K562 (cell line): Measurements from ENCODE around the gene ALKBH8. TPM values are rescaled to one million over a fixed set of nuclear protein-coding genes. Genes with fewer than 3 reads are reported as not detected.

Experiments used
- ATAC-seq: fragments of 200-7000 bp; cut with Tn5 transposase; 3 replicates; pipeline ENCODE4 v1.9.1; 2020; ENCODE audit warnings: moderate library complexity
- BruUV-seq: library from RNA; stranded (reverse); fragments of 400-500 nt; replicated peaks from 2 replicates; lab custom pipeline; 2021; lab: Mats Ljungman, UMichigan
- CTCF ChIA-PET: fragments of 300-600 bp; formaldehyde crosslinking; extraction: SDS; loops from one replicate; lab custom pipeline; 2021; ENCODE audit warnings: low intra/inter-chr PET ratio; lab: Yijun Ruan, JAX
- POLR2A ChIA-PET: fragments of 300-600, 350-650 bp; sonication (Branson Sonifier 250); formaldehyde crosslinking; extraction: SDS; loops from one replicate; lab custom pipeline; 2021; ENCODE audit warnings: antibody characterized with exemption, inconsistent platforms; lab: Yijun Ruan, JAX
- DNase-seq, 4 experiments: peaks; one replicate each; pipeline versions ENCODE4 v3.0.0 to v3.0.0-alpha.2; 2011 to 2018; ENCODE audit warnings: low spot score in 3 of 4, mixed read lengths in 3 of 4; ENCODE audit errors: extremely low read depth in 1 of 4
- FAIRE-seq: peaks from 2 replicates; lab custom pipeline; 2011; peaks lifted over from hg19 to GRCh38; lab: Jason Lieb, UNC
- H2AFZ ChIP-seq: 2 replicates; pipeline ENCODE4 v1.6.0; 2011; ENCODE audit warnings: low read depth, low read length, control low read depth, inconsistent platforms
- H3K27ac ChIP-seq: fragments of 200-600 bp; 3 replicates; pipeline ENCODE4 v1.8.0; 2011; ENCODE audit warnings: low read depth, mild to moderate bottlenecking, control low read depth, inconsistent platforms, low read length, moderate library complexity, mixed read lengths; ENCODE audit errors: extremely low read depth
- H3K27me3 ChIP-seq, 2 experiments: fragments of 300-600 bp in 1 of 2; 2 replicates in 1 of 2; 3 replicates in 1 of 2; pipeline versions ENCODE4 v1.6.0 to v1.8.0; 2011; ENCODE audit warnings: inconsistent platforms in 2 of 2, low read length in 2 of 2, mild to moderate bottlenecking in 1 of 2, mixed read lengths in 1 of 2, moderate library complexity in 1 of 2; ENCODE audit not compliant: control insufficient read depth in 2 of 2, insufficient read depth in 2 of 2
- H3K36me3 ChIP-seq: fragments of 300-600 bp; 3 replicates; pipeline ENCODE4 v1.8.0; 2011; ENCODE audit warnings: mild to moderate bottlenecking, low read length, inconsistent platforms; ENCODE audit not compliant: control insufficient read depth, insufficient read depth
- H3K4me1 ChIP-seq, 2 experiments: fragments of 200-600 bp in 1 of 2; replicated peaks in 1 of 2; 2 replicates in 1 of 2; 3 replicates in 1 of 2; pipeline versions ENCODE4 v1.5.1 to v1.8.0; 2011; ENCODE audit warnings: inconsistent platforms in 2 of 2, low read length in 2 of 2, mild to moderate bottlenecking in 1 of 2, mixed read lengths in 1 of 2, moderate library complexity in 1 of 2; ENCODE audit not compliant: control insufficient read depth in 2 of 2, insufficient read depth in 2 of 2
- H3K4me2 ChIP-seq: 2 replicates; pipeline ENCODE4 v1.6.1; 2011; ENCODE audit warnings: low read length, control low read depth, inconsistent platforms, mixed read lengths; ENCODE audit not compliant: insufficient read depth
- H3K4me3 ChIP-seq: fragments of 200-600 bp; sonication (generic), shearing (Covaris generic); 2 replicates; pipeline ENCODE4 v1.5.1; 2016; ENCODE audit warnings: control low read depth, inconsistent platforms
- H3K79me2 ChIP-seq: fragments of 200-600 bp; 3 replicates; pipeline ENCODE4 v1.8.0; 2011; ENCODE audit warnings: low read length, inconsistent platforms; ENCODE audit not compliant: control insufficient read depth, insufficient read depth
- H3K9ac ChIP-seq, 2 experiments: 2 replicates each; pipeline versions ENCODE4 v1.6.0 to v1.6.1; 2011; ENCODE audit warnings: low read depth in 2 of 2, low read length in 2 of 2, control low read depth in 1 of 2, inconsistent platforms in 1 of 2, mild to moderate bottlenecking in 1 of 2, mixed read lengths in 1 of 2; ENCODE audit not compliant: insufficient read depth in 1 of 2
- H3K9me1 ChIP-seq: one replicate; pipeline ENCODE4 v1.6.0; 2011; ENCODE audit warnings: inconsistent platforms, mild to moderate bottlenecking, low read length, moderate library complexity; ENCODE audit not compliant: control insufficient read depth, insufficient read depth
- H3K9me3 ChIP-seq: replicated peaks from 2 replicates; pipeline ENCODE4 v1.5.1; 2011; ENCODE audit warnings: low read depth, low read length, inconsistent platforms; ENCODE audit not compliant: control insufficient read depth, insufficient read depth
- H4K20me1 ChIP-seq: replicated peaks from 2 replicates; pipeline ENCODE4 v1.6.1; 2011; ENCODE audit warnings: low read length, inconsistent platforms, mixed read lengths; ENCODE audit not compliant: control insufficient read depth, insufficient read depth
- E2F5 ChIP-seq: sonication (generic); formaldehyde crosslinking; IDR thresholded peaks from 2 replicates; pipeline ENCODE4 v1.8.0; 2022; ENCODE audit warnings: mild to moderate bottlenecking, missing genetic modification reagents
- PHB ChIP-seq: fragments of 250-450 bp; sonication (Bioruptor Pico); IDR thresholded peaks from 2 replicates; pipeline ENCODE4 v1.5.0; 2021
- WGBS: fragments of 100-300 bp; shearing (Covaris generic); methylation state at CpG from one replicate; pipeline ENCODE4 v1.1.6; 2016; ENCODE audit warnings: low coverage, mixed read lengths; ENCODE audit not compliant: insufficient coverage; ENCODE audit errors: missing lambda C conversion rate; 5-methylcytosine and 5-hydroxymethylcytosine counted together
- in situ Hi-C: fragments of 300-500 bp; cut with MboI; formaldehyde crosslinking; loops from 4 replicates; pipeline ENCODE4 v1.15.0; 2018; ENCODE audit warnings: inconsistent platforms, mixed read lengths
- intact Hi-C: fragments of 100-400 bp; cut with micrococcal nuclease; formaldehyde crosslinking; loops from 2 replicates; pipeline ENCODE4 v1.14.2; 2022
- polyA plus RNA-seq, 8 experiments: library from polyadenylated mRNA; depleted of rRNA in 4 of 8; stranded (reverse) in 5 of 8; unstranded in 3 of 8; fragments of >200 nt; fragmentation: Nextera tagmentation in 2 of 8; fragmentation: Illumina TruSeq in 1 of 8; extraction: Ambion mirVana in 2 of 8; extraction: Trizol in 1 of 8; gene quantifications; 2 replicates each; pipeline versions ENCODE4 v1.2.1 to v1.2.3, GENCODE V29; 2011 to 2014; ENCODE audit warnings: inconsistent platforms in 1 of 8, missing spikeins in 1 of 8
- total RNA-seq, 7 experiments: library from RNA; depleted of rRNA in 6 of 7; stranded (reverse); fragments of >200 nt in 6 of 7; fragmentation: Illumina TruSeq in 2 of 7; extraction: Trizol in 2 of 7; gene quantifications; 2 replicates each; pipeline versions ENCODE4 v1.2.1 to v1.2.3, GENCODE V29; 2011 to 2021; ENCODE audit warnings: low replicate concordance in 1 of 7
- TF ChIP-seq, protein P1 (sequence below): fragments of 450-650 bp; IDR thresholded peaks from one replicate; pipeline ENCODE4 v1.6.1; 2018; ENCODE audit warnings: mild to moderate bottlenecking, moderate library complexity; ENCODE audit not compliant: partially characterized antibody

The ALKBH8 gene
- total and polyA plus RNA-seq, 9 of the 15 experiments (the other 6 are each of a cell fraction or from before 2014, with no cell fraction given): 4.3 to 14.4 (median 9.1) TPM

DNA sequence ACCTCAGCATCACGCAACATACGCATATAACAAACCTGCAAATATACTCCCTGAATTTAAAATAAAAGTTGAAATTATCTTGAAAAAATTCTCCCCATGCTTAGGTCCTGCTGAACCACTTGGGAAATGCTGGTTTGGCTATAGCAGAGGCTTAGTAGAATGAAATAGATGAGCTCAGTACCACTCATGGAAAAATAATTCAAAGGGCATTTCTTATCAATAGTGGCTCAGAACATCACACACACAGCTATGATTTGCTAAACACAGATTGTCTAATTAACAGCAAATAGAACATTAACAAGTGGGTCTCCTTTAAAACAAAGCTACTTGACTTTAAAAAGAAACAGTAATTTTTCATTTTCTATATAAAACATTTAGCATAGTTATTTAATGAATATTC, 46.9 kb upstream of the ALKBH8 start:
- Histone ChIP-seq H2AFZ (no peak overlapping the region), H3K27ac (no peak overlapping the region), H3K36me3 (no peaks in the 10 kb centered on the region), H3K79me2 (no peaks in the 10 kb centered on the region), H3K4me2 (no peak overlapping the region), H3K4me3 (no peak overlapping the region), H3K4me1 (no peaks in the 10 kb centered on the region), H3K27me3 (peaks cover 0 to 2% of the 10 kb centered on the region in 2 experiments; a peak in 3 of 5 replicates), H3K9ac (no peak overlapping the region), H3K9me3 (no peaks in the 10 kb centered on the region), H3K9me1 (no peaks in the 10 kb centered on the region), H4K20me1 (no peaks in the 10 kb centered on the region)
- in situ Hi-C loops: no loop called here
- DNase-seq (no peak), FAIRE-seq (no peak), ATAC-seq (no peak)
- ChIA-PET CTCF (no interaction called here), POLR2A (interaction anchor here (0.9 to 1.0 kb wide), 2 partner anchors 41 to 67 kb away, joined by 3 read pairs; no protein-coding TSS in a partner anchor)
- TF ChIP-seq, protein P1, sequence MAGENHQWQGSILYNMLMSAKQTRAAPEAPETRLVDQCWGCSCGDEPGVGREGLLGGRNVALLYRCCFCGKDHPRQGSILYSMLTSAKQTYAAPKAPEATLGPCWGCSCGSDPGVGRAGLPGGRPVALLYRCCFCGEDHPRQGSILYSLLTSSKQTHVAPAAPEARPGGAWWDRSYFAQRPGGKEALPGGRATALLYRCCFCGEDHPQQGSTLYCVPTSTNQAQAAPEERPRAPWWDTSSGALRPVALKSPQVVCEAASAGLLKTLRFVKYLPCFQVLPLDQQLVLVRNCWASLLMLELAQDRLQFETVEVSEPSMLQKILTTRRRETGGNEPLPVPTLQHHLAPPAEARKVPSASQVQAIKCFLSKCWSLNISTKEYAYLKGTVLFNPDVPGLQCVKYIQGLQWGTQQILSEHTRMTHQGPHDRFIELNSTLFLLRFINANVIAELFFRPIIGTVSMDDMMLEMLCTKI: no peak
- TF ChIP-seq PHB (CRISPR knock-in tag): no peak
- no peak for TF ChIP-seq E2F5 (CRISPR knock-in tag)
- WGBS: 0% methylated on average over 2 of the region's 2 CpGs
- no TSS peak for BruUV-seq
- intact Hi-C loops: no loop called here
